NCI-H2196 treated with DMSO at 0.1 percent for 48 hours (cell line): Measurements from ENCODE around the gene ARHGEF1.
A peak's percentile ranks its signal among the peaks of the same experiment; 100 is the strongest.

Experiments used
- DNase-seq: peaks from one replicate; lab custom pipeline; 2025; ENCODE audit not compliant: unreplicated experiment; lab: John Stamatoyannopoulos, UW

The ARHGEF1 gene

GRCh38 chr19:41882568-41883462 lies at the start of gene ARHGEF1:
Gene ARHGEF1 (plus strand): TSS chr19:41883184. CDS start chr19:41888083, 4,899 bp downstream.
- DNase-seq = no peak

- no peak for DNase-seq
Measured at GRCh38 chr19:41837981-41838708, 44.8 kb upstream of the ARHGEF1 start.

GRCh38 chr19:41839211-41839610 lies 43.8 kb upstream of the ARHGEF1 start:
- DNase-seq = no peak

GRCh38 chr19:41843371-41843770 lies 39.6 kb upstream of the ARHGEF1 start:
- no peak for DNase-seq

- DNase-seq = no peak
Measured at GRCh38 chr19:41844601-41845000, 38.4 kb upstream of the ARHGEF1 start, which contains the start of gene LYPD4. Gene LYPD4 (minus strand): TSS chr19:41844683. CDS start chr19:41839285, 5,398 bp downstream.

- no peak for DNase-seq
Measured at GRCh38 chr19:41845001-41845050, 38.2 kb upstream of the ARHGEF1 start, which contains the start of gene DMRTC2. Gene DMRTC2 (plus strand): TSS chr19:41845042. CDS start chr19:41847429, 2,387 bp downstream.

GRCh38 chr19:41845051-41845590 lies 37.9 kb upstream of the ARHGEF1 start:
- DNase-seq = no peak

- DNase-seq = no peak
Measured at GRCh38 chr19:41847351-41848105, 35.5 kb upstream of the ARHGEF1 start.

GRCh38 chr19:41848666-41849065 lies 34.3 kb upstream of the ARHGEF1 start:
- DNase-seq = no peak

GRCh38 chr19:41849067-41849466 lies 33.9 kb upstream of the ARHGEF1 start:
- DNase-seq = no peak

GRCh38 chr19:41850381-41850780 lies 32.6 kb upstream of the ARHGEF1 start:
- no peak for DNase-seq

GRCh38 chr19:41851456-41851855 lies 31.5 kb upstream of the ARHGEF1 start:
- no peak for DNase-seq

GRCh38 chr19:41853344-41853743 lies 29.6 kb upstream of the ARHGEF1 start:
- DNase-seq = no peak

GRCh38 chr19:41853768-41854167 lies 29.2 kb upstream of the ARHGEF1 start:
- DNase-seq = no peak

GRCh38 chr19:41859213-41859617 lies 23.8 kb upstream of the ARHGEF1 start:
- DNase-seq = no peak

- peak; percentile 97 for DNase-seq
Measured at GRCh38 chr19:41859618-41860418, 23.2 kb upstream of the ARHGEF1 start, which contains the start of gene RPS19. Gene RPS19 (plus strand): TSS chr19:41860255. CDS start chr19:41860775, 520 bp downstream.

GRCh38 chr19:41860419-41861115 lies 22.4 kb upstream of the ARHGEF1 start:
- DNase-seq = no peak

- no peak for DNase-seq
Measured at GRCh38 chr19:41861116-41861768, 21.7 kb upstream of the ARHGEF1 start.

- no peak for DNase-seq
Measured at GRCh38 chr19:41861846-41862245, 21.1 kb upstream of the ARHGEF1 start.
